GM10248 (cell line): ENCODE results near the gene ABCC12.
"Not testable (repeated sequence)": the region's sequence is repeated elsewhere in the genome, so short reads cannot be mapped to it uniquely, and the experiment has no call there.

Source experiments
- CTCF ChIA-PET: fragments of 300-600 bp; sonication (Branson Sonifier 250); formaldehyde crosslinking; extraction: SDS; loops from one replicate; lab custom pipeline; 2021; ENCODE audit warnings: antibody characterized with exemption; lab: Yijun Ruan, JAX
- POLR2A ChIA-PET: fragments of 350-650 bp; sonication (Branson Sonifier 250); formaldehyde crosslinking; extraction: SDS; loops from one replicate; lab custom pipeline; 2020; ENCODE audit warnings: antibody characterized with exemption; lab: Yijun Ruan, JAX
- DNase-seq: peaks from one replicate; pipeline ENCODE4 v3.0.0; 2012; ENCODE audit errors: extremely low spot score
- TF ChIP-seq, protein P1 (sequence below): IDR thresholded peaks from 2 replicates; pipeline ENCODE4 v1.5.1; 2012; ENCODE audit warnings: mild to moderate bottlenecking, low read depth; ENCODE audit errors: extremely low read depth, missing control alignments, control extremely low read depth

ABCC12 gene

DNA sequence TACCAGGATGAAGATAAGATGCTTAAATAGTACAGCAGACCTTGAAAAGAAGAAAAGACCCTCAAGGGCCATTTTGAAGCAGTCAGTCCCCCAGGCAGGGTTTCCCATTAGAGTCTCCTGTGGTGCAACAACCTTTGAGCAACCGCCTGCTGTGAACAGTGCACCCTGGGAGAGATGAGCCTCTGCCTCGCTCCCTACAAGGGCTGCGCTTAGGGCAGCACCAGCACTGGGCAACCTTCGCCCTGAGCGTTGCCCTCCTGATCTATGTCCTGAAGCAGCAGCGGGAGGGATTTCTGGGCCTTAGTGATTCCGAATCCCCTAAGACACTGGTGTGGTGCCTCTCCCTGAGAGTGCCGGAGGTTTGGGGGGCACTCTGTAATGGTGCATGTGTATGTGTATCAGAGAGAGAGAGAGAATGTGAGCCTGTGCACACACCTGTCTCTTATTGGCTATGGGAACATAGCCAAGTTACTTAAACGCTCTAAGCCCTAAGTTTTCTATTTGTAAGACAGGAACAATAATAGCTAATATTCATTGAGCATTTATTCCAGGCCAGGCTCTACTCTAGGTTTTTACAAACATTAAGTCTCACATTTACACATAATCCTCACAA is 25.2 kb upstream of the ABCC12 start:
- CTCF ChIA-PET: no interaction called here

DNA sequence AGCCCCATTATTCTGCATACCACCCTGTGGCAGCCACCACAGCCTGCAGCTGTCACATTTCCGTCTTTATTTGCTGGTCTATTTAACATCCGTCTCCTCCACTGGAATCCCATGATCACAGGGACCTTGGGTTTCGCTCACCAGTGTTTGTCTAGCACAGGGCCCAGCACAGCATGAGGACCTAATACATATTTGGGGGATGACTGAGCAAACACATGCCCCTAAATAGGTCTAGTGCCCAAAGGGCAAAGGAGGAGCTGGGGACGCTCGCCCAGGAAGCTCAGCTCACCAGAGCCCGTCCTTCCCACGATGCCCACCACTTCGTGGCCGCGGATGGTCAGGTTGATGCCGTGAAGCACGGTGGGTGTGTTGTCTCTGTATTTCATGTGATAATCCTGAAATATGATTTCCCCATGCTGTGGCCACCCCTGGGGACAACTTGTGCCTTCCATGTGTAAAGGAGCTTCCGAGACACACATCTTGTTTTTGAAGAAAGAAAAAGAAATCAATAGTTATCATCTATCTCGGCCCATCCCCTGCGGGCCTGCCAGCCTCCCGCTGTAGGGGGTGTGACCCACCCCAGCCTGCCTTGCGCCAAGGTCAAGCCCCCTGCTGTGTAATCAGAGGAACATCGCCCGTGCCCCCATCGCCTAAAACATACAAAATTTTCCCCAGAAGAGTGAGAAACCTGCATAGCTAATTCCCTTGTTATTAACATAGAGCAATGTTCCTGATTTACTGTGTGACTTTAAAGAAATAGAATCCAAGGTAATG is 21.0 kb upstream of the ABCC12 start:
- TF ChIP-seq, protein P1, sequence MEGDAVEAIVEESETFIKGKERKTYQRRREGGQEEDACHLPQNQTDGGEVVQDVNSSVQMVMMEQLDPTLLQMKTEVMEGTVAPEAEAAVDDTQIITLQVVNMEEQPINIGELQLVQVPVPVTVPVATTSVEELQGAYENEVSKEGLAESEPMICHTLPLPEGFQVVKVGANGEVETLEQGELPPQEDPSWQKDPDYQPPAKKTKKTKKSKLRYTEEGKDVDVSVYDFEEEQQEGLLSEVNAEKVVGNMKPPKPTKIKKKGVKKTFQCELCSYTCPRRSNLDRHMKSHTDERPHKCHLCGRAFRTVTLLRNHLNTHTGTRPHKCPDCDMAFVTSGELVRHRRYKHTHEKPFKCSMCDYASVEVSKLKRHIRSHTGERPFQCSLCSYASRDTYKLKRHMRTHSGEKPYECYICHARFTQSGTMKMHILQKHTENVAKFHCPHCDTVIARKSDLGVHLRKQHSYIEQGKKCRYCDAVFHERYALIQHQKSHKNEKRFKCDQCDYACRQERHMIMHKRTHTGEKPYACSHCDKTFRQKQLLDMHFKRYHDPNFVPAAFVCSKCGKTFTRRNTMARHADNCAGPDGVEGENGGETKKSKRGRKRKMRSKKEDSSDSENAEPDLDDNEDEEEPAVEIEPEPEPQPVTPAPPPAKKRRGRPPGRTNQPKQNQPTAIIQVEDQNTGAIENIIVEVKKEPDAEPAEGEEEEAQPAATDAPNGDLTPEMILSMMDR: no peak
- DNase-seq: no peak
- ChIA-PET POLR2A (no interaction called here), CTCF (interaction anchor here (0.8 to 4.2 kb wide), 4 partner anchors 10 to 59 kb away, joined by 3 to 25 read pairs (median 4); no protein-coding TSS in a partner anchor)

More for the DNA sequence above, 25.2 kb upstream of the ABCC12 start:
- no peak for DNase-seq
- TF ChIP-seq, protein P1: no peak
- POLR2A ChIA-PET: no interaction called here

DNA sequence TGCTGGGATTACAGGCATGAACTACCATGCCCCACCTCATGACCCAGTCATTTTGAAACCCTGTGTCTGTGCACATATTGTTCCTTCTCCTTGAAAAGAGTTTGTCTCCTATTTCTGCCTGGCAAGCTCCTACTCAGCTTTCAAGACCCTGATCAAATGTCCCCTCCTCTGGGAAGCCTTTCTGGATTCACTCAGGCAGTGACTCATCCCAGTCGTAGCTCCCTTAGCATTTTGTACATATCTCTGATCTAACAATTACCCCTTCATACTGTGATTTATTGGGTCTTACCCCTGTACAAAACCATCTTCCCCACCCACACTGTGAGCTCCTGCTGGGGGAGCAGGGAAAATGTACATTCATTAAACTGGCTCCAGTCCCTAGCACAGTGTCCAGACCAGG is 18.1 kb upstream of the ABCC12 start:
- POLR2A ChIA-PET: interaction anchor here (0.6 kb wide), 1 partner anchor 1220 kb away, joined by 5 read pairs; no protein-coding TSS in a partner anchor
- TF ChIP-seq, protein P1: no peak
- CTCF ChIA-PET: interaction anchor here (1.3 to 4.2 kb wide), 3 partner anchors 10 to 1136 kb away, joined by 3 to 25 read pairs (median 6); no protein-coding TSS in a partner anchor
- no peak for DNase-seq

DNA sequence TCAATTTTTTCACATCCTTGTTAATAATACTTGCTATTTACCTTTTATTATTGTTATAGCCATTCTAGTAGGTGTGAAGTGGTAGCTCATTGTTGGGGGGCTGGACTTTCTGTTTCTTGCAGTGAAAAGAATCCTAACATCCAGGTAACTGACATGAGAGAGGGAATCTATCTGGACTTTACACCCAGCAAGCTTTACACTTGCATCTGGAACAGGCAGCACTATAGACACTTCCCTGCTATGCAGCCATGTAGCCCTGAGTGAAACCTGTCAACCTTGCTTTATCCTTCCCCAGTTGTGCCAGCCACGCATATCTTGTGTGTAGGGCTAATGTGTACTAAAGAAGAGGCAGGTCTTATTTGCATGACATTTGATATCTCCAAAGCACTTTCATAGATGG is 16.9 kb upstream of the ABCC12 start:
- DNase-seq: no peak
- TF ChIP-seq, protein P1: no peak
- ChIA-PET CTCF (interaction anchor here (1.4 kb wide), 1 partner anchor 1155 kb away, joined by 4 read pairs; no protein-coding TSS in a partner anchor), POLR2A (no interaction called here)

DNA sequence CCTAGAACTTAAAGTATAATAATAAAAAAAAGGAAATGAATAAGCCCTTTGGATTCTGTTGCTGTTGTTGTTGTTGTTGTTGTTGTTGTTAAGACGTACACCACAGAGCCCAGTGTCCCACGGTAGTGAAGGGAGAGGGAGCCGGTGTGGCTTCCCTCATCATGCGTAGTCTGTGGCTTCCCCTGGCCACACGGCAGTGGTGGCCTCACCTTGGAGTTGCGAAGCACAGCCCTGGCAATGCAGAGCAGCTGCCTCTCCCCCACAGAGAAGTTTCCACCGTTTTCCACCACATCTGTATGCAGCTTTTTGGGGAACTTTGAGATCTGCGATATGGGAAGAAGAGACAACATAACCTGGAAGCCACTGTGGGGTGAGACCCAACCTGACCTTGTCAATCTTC is 14.1 kb upstream of the ABCC12 start:
- TF ChIP-seq, protein P1: no peak
- CTCF ChIA-PET: interaction anchor here (1.0 to 7.4 kb wide), 2 partner anchors 11 to 1026 kb away, joined by 3 to 90 read pairs; partner anchors contain the start of gene NETO2
- DNase-seq: no peak
- POLR2A ChIA-PET: no interaction called here

DNA sequence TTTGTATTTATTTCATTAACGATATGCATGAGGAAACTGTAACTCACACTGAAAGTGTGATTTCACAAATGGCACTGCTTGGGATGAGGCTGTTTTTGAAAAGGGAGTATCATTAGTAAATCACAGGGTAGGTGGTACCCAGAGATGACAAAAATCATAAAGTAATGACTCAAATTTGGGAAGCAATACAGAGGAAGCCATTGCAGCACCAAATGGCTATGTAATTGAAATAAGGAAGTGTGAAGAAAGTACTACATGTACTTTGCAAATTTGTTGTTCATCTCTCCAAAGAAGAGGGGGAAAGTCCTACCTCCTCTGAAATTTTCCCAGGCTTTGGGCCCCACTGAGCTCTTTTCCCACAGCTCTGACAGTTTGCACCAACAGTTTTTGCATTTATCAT is 12.3 kb upstream of the ABCC12 start:
- ChIA-PET CTCF (interaction anchor here (1.4 to 7.4 kb wide), 2 partner anchors 113 to 1024 kb away, joined by 3 to 90 read pairs; partner anchors contain the start of gene NETO2), POLR2A (no interaction called here)
- TF ChIP-seq, protein P1: no peak
- no peak for DNase-seq

DNA sequence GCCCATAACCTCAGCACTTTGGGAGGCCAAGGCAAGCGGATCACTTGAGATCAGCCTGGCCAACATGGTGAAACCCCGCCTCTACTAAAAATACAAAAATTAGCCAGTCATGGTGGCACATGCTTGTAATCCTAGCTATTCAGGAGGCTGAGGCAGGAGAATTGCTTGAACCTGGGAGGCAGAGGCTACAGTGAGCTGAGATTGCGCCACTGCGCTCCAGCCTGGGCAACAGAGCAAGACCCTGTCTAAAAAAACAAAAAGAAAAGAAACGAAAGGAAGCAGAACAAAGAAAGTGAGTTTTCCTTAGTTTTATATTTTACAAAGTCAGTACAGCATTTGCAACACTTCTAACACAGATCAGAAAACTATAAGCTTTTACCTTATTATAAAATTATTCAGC is 10.8 kb upstream of the ABCC12 start:
- POLR2A ChIA-PET, DNase-seq: not testable (repeated sequence)
- CTCF ChIA-PET: interaction anchor here (0.8 to 7.4 kb wide), 9 partner anchors 10 to 1493 kb away, joined by 3 to 90 read pairs (median 4); partner anchors contain the start of genes ABCC12 and NETO2
